ENCODE measurements around the gene PRRX2. TPM values are rescaled to one million over a fixed set of nuclear protein-coding genes. Genes with fewer than 3 reads are reported as not detected.

The PRRX2 gene
- total and polyA plus RNA-seq, 4 donors = 0.03 to 0.08 TPM; not detected in 2

DNA sequence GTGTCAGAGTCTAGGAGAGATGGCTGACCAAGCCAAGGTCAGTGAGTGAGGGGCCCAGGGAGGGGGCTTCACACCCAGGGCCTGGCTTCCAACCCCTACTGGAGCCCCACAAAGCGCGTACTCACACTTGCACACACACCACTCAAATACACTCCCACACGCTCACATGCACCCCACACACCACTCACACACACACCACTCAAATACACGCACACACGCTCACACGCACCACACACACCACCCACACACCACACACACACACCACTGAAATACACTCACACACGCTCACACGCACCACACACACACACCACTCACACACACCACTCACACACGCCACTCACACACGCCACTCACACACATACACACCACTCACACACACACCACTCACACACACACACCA, 17.8 kb upstream of the PRRX2 start:
- no peaks in the 10 kb centered on the region for H3K27me3 ChIP-seq (ENCODE audit: control insufficient read depth in 4 of 4, insufficient read depth in 4 of 4, low read length in 3 of 4)
- peaks cover 0 to under 1% (median 0%) of the 10 kb centered on the region in 4 donors for H3K4me1 ChIP-seq (ENCODE audit: control insufficient read depth in 4 of 4, insufficient read depth in 4 of 4, low read length in 3 of 4)
- DNase-seq (ENCODE audit: low spot score) = no peak
- H3K27ac ChIP-seq (ENCODE audit: low read depth in 1 of 2, low read length in 2 of 2) = no peak overlapping the region
- H3K36me3 ChIP-seq (ENCODE audit: control insufficient read depth in 4 of 4, insufficient read depth in 3 of 4, low read depth in 1 of 4, low read length in 3 of 4) = no peaks in the 10 kb centered on the region
- no peak overlapping the region for H3K4me3 ChIP-seq (ENCODE audit: low read depth in 1 of 3, low read length in 3 of 3)
- no peak overlapping the region for H3K9ac ChIP-seq (ENCODE audit: low read depth in 1 of 2, low read length in 2 of 2)
- 90% methylated on average over 10 of the region's 10 CpGs for WGBS
- H3K9me3 ChIP-seq (ENCODE audit: control insufficient read depth in 4 of 4, low read length in 3 of 4) = no peaks in the 10 kb centered on the region
- TF ChIP-seq HNF4G (IDR thresholded peaks at IDR 0.05) = no peak
- TF ChIP-seq, protein P1, sequence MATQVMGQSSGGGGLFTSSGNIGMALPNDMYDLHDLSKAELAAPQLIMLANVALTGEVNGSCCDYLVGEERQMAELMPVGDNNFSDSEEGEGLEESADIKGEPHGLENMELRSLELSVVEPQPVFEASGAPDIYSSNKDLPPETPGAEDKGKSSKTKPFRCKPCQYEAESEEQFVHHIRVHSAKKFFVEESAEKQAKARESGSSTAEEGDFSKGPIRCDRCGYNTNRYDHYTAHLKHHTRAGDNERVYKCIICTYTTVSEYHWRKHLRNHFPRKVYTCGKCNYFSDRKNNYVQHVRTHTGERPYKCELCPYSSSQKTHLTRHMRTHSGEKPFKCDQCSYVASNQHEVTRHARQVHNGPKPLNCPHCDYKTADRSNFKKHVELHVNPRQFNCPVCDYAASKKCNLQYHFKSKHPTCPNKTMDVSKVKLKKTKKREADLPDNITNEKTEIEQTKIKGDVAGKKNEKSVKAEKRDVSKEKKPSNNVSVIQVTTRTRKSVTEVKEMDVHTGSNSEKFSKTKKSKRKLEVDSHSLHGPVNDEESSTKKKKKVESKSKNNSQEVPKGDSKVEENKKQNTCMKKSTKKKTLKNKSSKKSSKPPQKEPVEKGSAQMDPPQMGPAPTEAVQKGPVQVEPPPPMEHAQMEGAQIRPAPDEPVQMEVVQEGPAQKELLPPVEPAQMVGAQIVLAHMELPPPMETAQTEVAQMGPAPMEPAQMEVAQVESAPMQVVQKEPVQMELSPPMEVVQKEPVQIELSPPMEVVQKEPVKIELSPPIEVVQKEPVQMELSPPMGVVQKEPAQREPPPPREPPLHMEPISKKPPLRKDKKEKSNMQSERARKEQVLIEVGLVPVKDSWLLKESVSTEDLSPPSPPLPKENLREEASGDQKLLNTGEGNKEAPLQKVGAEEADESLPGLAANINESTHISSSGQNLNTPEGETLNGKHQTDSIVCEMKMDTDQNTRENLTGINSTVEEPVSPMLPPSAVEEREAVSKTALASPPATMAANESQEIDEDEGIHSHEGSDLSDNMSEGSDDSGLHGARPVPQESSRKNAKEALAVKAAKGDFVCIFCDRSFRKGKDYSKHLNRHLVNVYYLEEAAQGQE (IDR thresholded peaks at IDR 0.05) = no peak
- no peak for TF ChIP-seq FOXA2 (IDR thresholded peaks at IDR 0.05)

DNA sequence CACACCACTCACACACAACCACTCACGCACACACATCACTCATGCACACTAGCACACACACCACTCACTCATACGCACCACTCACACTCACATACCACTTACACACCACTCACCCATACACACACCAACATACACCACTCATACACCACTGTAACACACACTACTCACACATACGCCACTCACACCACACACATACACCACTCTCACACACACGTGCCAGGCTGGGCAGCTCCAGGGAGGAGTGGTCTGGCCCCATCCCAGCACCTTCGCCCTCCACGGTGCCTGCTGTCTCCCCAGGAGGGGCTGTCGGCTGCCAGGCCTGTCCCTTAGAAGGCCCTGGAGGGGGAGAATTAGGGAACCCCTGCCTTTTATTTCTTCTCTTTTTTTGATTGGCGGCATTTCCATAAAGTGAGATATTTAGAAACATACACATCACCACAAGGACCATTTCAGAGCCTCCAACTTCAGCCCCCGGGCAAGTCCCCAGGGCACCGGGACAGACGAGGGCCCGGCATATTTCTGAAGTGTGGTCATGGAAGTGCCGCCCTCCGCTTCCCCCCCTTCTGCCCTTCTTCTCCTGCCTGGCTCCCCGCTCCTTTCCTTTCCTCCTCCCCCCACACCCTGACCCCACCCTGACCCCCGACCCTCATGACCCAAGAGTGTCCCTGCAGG, 17.2 kb upstream of the PRRX2 start:
- H3K36me3 ChIP-seq (ENCODE audit: control insufficient read depth in 4 of 4, insufficient read depth in 3 of 4, low read depth in 1 of 4, low read length in 3 of 4) = no peaks in the 10 kb centered on the region
- H3K4me3 ChIP-seq (ENCODE audit: low read depth in 1 of 3, low read length in 3 of 3) = no peak overlapping the region
- H3K9ac ChIP-seq (ENCODE audit: low read depth in 1 of 2, low read length in 2 of 2) = no peak overlapping the region
- no peak for DNase-seq (ENCODE audit: low spot score)
- H3K4me1 ChIP-seq (ENCODE audit: control insufficient read depth in 4 of 4, insufficient read depth in 4 of 4, low read length in 3 of 4) = no peaks in the 10 kb centered on the region
- H3K9me3 ChIP-seq (ENCODE audit: control insufficient read depth in 4 of 4, low read length in 3 of 4) = no peaks in the 10 kb centered on the region
- H3K27me3 ChIP-seq (ENCODE audit: control insufficient read depth in 4 of 4, insufficient read depth in 4 of 4, low read length in 3 of 4) = no peaks in the 10 kb centered on the region
- H3K27ac ChIP-seq (ENCODE audit: low read depth in 1 of 2, low read length in 2 of 2) = no peak overlapping the region
- TF ChIP-seq JUND (IDR thresholded peaks at IDR 0.05) = no peak
- TF ChIP-seq NR2F2 (IDR thresholded peaks at IDR 0.05) = no peak
- no peak for TF ChIP-seq SP1 (IDR thresholded peaks at IDR 0.05)
- no peak for TF ChIP-seq HNF4A (conservative IDR thresholded peaks at IDR 0.05)
- no peak for TF ChIP-seq GABPA (IDR thresholded peaks at IDR 0.05 in 1 of 2, conservative IDR thresholded peaks at IDR 0.05 in 1 of 2)
- TF ChIP-seq, protein P1 (IDR thresholded peaks at IDR 0.05) = no peak
- TF ChIP-seq TAF1 (conservative IDR thresholded peaks at IDR 0.05) = no peak
- TF ChIP-seq RXRA (IDR thresholded peaks at IDR 0.05) = no peak
- no peak for TF ChIP-seq FOXA2 (IDR thresholded peaks at IDR 0.05)
- no peak for TF ChIP-seq RAD21 (IDR thresholded peaks at IDR 0.05)
- no peak for TF ChIP-seq FOXA1 (IDR thresholded peaks at IDR 0.05)
- TF ChIP-seq, protein P2, sequence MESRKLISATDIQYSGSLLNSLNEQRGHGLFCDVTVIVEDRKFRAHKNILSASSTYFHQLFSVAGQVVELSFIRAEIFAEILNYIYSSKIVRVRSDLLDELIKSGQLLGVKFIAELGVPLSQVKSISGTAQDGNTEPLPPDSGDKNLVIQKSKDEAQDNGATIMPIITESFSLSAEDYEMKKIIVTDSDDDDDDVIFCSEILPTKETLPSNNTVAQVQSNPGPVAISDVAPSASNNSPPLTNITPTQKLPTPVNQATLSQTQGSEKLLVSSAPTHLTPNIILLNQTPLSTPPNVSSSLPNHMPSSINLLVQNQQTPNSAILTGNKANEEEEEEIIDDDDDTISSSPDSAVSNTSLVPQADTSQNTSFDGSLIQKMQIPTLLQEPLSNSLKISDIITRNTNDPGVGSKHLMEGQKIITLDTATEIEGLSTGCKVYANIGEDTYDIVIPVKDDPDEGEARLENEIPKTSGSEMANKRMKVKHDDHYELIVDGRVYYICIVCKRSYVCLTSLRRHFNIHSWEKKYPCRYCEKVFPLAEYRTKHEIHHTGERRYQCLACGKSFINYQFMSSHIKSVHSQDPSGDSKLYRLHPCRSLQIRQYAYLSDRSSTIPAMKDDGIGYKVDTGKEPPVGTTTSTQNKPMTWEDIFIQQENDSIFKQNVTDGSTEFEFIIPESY (IDR thresholded peaks at IDR 0.05) = no peak
- TF ChIP-seq, protein P3, sequence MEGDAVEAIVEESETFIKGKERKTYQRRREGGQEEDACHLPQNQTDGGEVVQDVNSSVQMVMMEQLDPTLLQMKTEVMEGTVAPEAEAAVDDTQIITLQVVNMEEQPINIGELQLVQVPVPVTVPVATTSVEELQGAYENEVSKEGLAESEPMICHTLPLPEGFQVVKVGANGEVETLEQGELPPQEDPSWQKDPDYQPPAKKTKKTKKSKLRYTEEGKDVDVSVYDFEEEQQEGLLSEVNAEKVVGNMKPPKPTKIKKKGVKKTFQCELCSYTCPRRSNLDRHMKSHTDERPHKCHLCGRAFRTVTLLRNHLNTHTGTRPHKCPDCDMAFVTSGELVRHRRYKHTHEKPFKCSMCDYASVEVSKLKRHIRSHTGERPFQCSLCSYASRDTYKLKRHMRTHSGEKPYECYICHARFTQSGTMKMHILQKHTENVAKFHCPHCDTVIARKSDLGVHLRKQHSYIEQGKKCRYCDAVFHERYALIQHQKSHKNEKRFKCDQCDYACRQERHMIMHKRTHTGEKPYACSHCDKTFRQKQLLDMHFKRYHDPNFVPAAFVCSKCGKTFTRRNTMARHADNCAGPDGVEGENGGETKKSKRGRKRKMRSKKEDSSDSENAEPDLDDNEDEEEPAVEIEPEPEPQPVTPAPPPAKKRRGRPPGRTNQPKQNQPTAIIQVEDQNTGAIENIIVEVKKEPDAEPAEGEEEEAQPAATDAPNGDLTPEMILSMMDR (IDR thresholded peaks at IDR 0.05; ENCODE audit: low read depth, low read length, missing input control) = no peak
- no peak for TF ChIP-seq HNF4G (IDR thresholded peaks at IDR 0.05)
- no peak for TF ChIP-seq EGR1 (IDR thresholded peaks at IDR 0.05; ENCODE audit: low read depth in 2 of 2)
- TF ChIP-seq, protein P4, sequence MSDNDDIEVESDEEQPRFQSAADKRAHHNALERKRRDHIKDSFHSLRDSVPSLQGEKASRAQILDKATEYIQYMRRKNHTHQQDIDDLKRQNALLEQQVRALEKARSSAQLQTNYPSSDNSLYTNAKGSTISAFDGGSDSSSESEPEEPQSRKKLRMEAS (IDR thresholded peaks at IDR 0.05) = no peak
- TF ChIP-seq, protein P5, sequence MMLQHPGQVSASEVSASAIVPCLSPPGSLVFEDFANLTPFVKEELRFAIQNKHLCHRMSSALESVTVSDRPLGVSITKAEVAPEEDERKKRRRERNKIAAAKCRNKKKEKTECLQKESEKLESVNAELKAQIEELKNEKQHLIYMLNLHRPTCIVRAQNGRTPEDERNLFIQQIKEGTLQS (IDR thresholded peaks at IDR 0.05) = no peak
- TF ChIP-seq YY1 (IDR thresholded peaks at IDR 0.05) = no peak
- 80% methylated on average over 16 of the region's 16 CpGs for WGBS

All from liver (tissue), 9 donors.